HCT116 (cell line): Measurements from ENCODE around the gene DHRS4.

ENCODE experiments used
- CTCF ChIP-seq, 3 experiments: fragments of 200-600 bp in 1 of 3; sonication (generic) in 1 of 3; IDR thresholded peaks in 2 of 3; conservative IDR thresholded peaks in 1 of 3; 2 replicates each; pipeline ENCODE4 v1.5.1; 2012 to 2017; ENCODE audit warnings: low read depth in 2 of 3, low read length in 2 of 3, antibody characterized with exemption in 1 of 3, borderline replicate concordance in 1 of 3, control low read depth in 1 of 3, mild to moderate bottlenecking in 1 of 3, mixed read lengths in 1 of 3, mixed run types in 1 of 3, moderate library complexity in 1 of 3; ENCODE audit not compliant: insufficient read depth in 1 of 3
- POLR2A ChIP-seq: IDR thresholded peaks from 2 replicates; pipeline ENCODE4 v1.7.0; 2011; ENCODE audit warnings: borderline replicate concordance; ENCODE audit not compliant: insufficient read depth, insufficient read length; ENCODE audit errors: extremely low read depth
- POLR2AphosphoS5 ChIP-seq: IDR thresholded peaks from 2 replicates; pipeline ENCODE4 v1.6.1; 2011; ENCODE audit warnings: mild to moderate bottlenecking, low read depth, low read length, moderate library complexity
- RAD21 ChIP-seq: IDR thresholded peaks from 2 replicates; pipeline ENCODE4 v1.6.1; 2012; ENCODE audit warnings: low read depth, mild to moderate bottlenecking
- SP1 ChIP-seq: IDR thresholded peaks from 2 replicates; pipeline ENCODE4 v1.6.1; 2012; ENCODE audit warnings: low read depth
- YY1 ChIP-seq: IDR thresholded peaks from 2 replicates; pipeline ENCODE4 v1.6.1; 2011; ENCODE audit warnings: low read length, low read depth, moderate library complexity, mild to moderate bottlenecking; ENCODE audit not compliant: insufficient replicate concordance; ENCODE audit errors: extremely low read depth

- TF ChIP-seq YY1, result no peak
- no peak for TF ChIP-seq CTCF (IDR thresholded peaks at IDR 0.05 in 2 of 3, conservative IDR thresholded peaks at IDR 0.05 in 1 of 3; ENCODE audit: borderline replicate concordance in 1 of 3, insufficient read depth in 1 of 3, low read depth in 2 of 3, low read length in 2 of 3)
- TF ChIP-seq SP1, result no peak
- no peak for TF ChIP-seq RAD21
- TF ChIP-seq POLR2AphosphoS5, result no peak
- TF ChIP-seq POLR2A, result no peak
These were observed 17.3 kb upstream of the DHRS4 start for GRCh38 chr14:23936084-23936829.
